HepG2 (cell line): ENCODE measurements around the gene HNRNPUL1. TPM values are rescaled to one million over a fixed set of nuclear protein-coding genes. Genes with fewer than 3 reads are reported as not detected.

Experiments used
- CEBPZ ChIP-seq: IDR thresholded peaks from 2 replicates; pipeline ENCODE4 v1.6.1; 2012; ENCODE audit warnings: low read length, improper control_type of control experiment
- FOXO4 ChIP-seq: sonication (generic); formaldehyde crosslinking; conservative IDR thresholded peaks from 2 replicates; pipeline ENCODE4 v1.8.1; 2023; ENCODE audit warnings: missing genetic modification reagents
- KMT2A ChIP-seq: sonication (generic); formaldehyde crosslinking; IDR thresholded peaks from 2 replicates; pipeline ENCODE4 v1.4.0; 2020; ENCODE audit warnings: missing genetic modification reagents
- NAIF1 ChIP-seq: sonication (generic); formaldehyde crosslinking; IDR thresholded peaks from 2 replicates; pipeline ENCODE4 v1.5.0; 2020; ENCODE audit warnings: mild to moderate bottlenecking, missing genetic modification reagents, borderline replicate concordance
- NCOR1 ChIP-seq: fragments of 200-600 bp; sonication (generic); IDR thresholded peaks from 2 replicates; pipeline ENCODE4 v1.7.0; 2017; ENCODE audit warnings: antibody characterized with exemption, low read length, borderline replicate concordance
- NFE2L1 ChIP-seq: sonication (generic); formaldehyde crosslinking; IDR thresholded peaks from 2 replicates; pipeline ENCODE4 v1.4.0; 2020; ENCODE audit warnings: missing genetic modification reagents, mild to moderate bottlenecking, borderline replicate concordance
- RELA ChIP-seq: sonication (generic); formaldehyde crosslinking; IDR thresholded peaks from 2 replicates; pipeline ENCODE4 v1.4.0; 2020; ENCODE audit warnings: missing genetic modification reagents
- ZZZ3 ChIP-seq: sonication (generic); formaldehyde crosslinking; IDR thresholded peaks from 2 replicates; pipeline ENCODE4 v1.4.0; 2020; ENCODE audit warnings: missing genetic modification reagents, mild to moderate bottlenecking, borderline replicate concordance
- polyA plus RNA-seq, 8 experiments: library from polyadenylated mRNA; depleted of rRNA in 3 of 8; stranded (reverse) in 7 of 8; unstranded in 1 of 8; fragments of >200 nt; fragmentation: Illumina TruSeq in 4 of 8; extraction: Trizol in 4 of 8; gene quantifications; 2 replicates each; pipeline versions ENCODE4 v1.2.1 to v1.2.3, GENCODE V29; 2011 to 2016; ENCODE audit warnings: low read depth in 4 of 8, missing spikeins in 1 of 8, mixed read lengths in 1 of 8; ENCODE audit not compliant: insufficient read depth in 1 of 8
- total RNA-seq, 5 experiments: library from RNA; depleted of rRNA; stranded (reverse); fragments of >200 nt; fragmentation: Illumina TruSeq; extraction: Trizol; gene quantifications; 2 replicates each; pipeline ENCODE4 v1.2.3, GENCODE V29; 2016; ENCODE audit warnings: low read depth in 1 of 5

HNRNPUL1 gene
- total and polyA plus RNA-seq, 2 of the 13 experiments (the other 11 are each of a cell fraction or from before 2014, with no cell fraction given), result 30.9 to 81.7 TPM

GRCh38 chr19:41220811-41221210 lies 43.4 kb upstream of the HNRNPUL1 start (continued):
- TF ChIP-seq KMT2A (CRISPR knock-in tag) (no peak), RELA (CRISPR knock-in tag) (no peak), NAIF1 (CRISPR knock-in tag) (no peak), NCOR1 (no peak), NFE2L1 (CRISPR knock-in tag) (no peak), FOXO4 (CRISPR knock-in tag) (no peak), ZZZ3 (no peak), CEBPZ (no peak)
